IPS DF 19.7 (cell line): ENCODE results near the gene USP2.

Experiments
- DNase-seq: peaks from one replicate; pipeline ENCODE4 v3.0.0-alpha.2; 2013; ENCODE audit warnings: low read depth, low spot score

USP2 gene

GRCh38 chr11:119376197-119376847 lies 5.2 kb downstream of the USP2 start:
- no peak for DNase-seq

- no peak for DNase-seq
Observed at GRCh38 chr11:119375337-119376196, 5.9 kb downstream of the USP2 start.

GRCh38 chr11:119374632-119375336 lies 6.7 kb downstream of the USP2 start:
- no peak for DNase-seq

- DNase-seq, result no peak
Observed at GRCh38 chr11:119373921-119374631, 7.4 kb downstream of the USP2 start.

- DNase-seq, result no peak
Observed at GRCh38 chr11:119373059-119373920, 8.2 kb downstream of the USP2 start.

GRCh38 chr11:119372260-119373058 lies 9.0 kb downstream of the USP2 start:
- DNase-seq, result no peak

GRCh38 chr11:119371778-119372182 lies 9.7 kb downstream of the USP2 start:
- no peak for DNase-seq

- DNase-seq, result no peak
Observed at GRCh38 chr11:119371067-119371601, 10.4 kb downstream of the USP2 start.

GRCh38 chr11:119370486-119371046 lies 10.9 kb downstream of the USP2 start:
- DNase-seq, result no peak

GRCh38 chr11:119369132-119369925 lies 12.2 kb downstream of the USP2 start:
- DNase-seq, result no peak

- DNase-seq, result no peak
Observed at GRCh38 chr11:119368121-119369034, 13.1 kb downstream of the USP2 start.

GRCh38 chr11:119367661-119368120 lies 13.8 kb downstream of the USP2 start:
- DNase-seq, result no peak

GRCh38 chr11:119366690-119367620 lies 14.5 kb downstream of the USP2 start:
- DNase-seq, result no peak

GRCh38 chr11:119365071-119365591 lies 16.4 kb downstream of the USP2 start:
- no peak for DNase-seq

GRCh38 chr11:119363851-119364590 lies 17.5 kb downstream of the USP2 start:
- DNase-seq, result no peak
